Activated CD8-positive, alpha-beta T cell treated with anti-CD3 and anti-CD28 coated beads for 36 hours (primary cell): Measurements from ENCODE around the gene YDJC. TPM values are rescaled to one million over a fixed set of nuclear protein-coding genes. Genes with fewer than 3 reads are reported as not detected.

Source experiments
- ATAC-seq: fragments of 200-7000 bp; cut with Tn5 transposase; one replicate; pipeline ENCODE4 v1.10.0; 2021; ENCODE audit warnings: mild to moderate bottlenecking, moderate library complexity
- CTCF ChIA-PET: fragments of 350-600 bp; sonication (Branson Sonifier 250); formaldehyde crosslinking; loops from one replicate; lab custom pipeline; 2021; ENCODE audit warnings: antibody characterized with exemption; lab: Charles Lee
- POLR2A ChIA-PET: fragments of 350-600 bp; sonication (Branson Sonifier 250); formaldehyde crosslinking; loops from one replicate; lab custom pipeline; 2021; ENCODE audit warnings: antibody characterized with exemption; lab: Charles Lee
- DNase-seq: peaks from one replicate; pipeline ENCODE4 v3.0.0-alpha.2; 2020
- H3K27ac Mint-ChIP-seq: one replicate; pipeline ENCODE4 v1.8.0; 2021; ENCODE audit warnings: mild to moderate bottlenecking, mixed read lengths
- H3K27me3 Mint-ChIP-seq: one replicate; pipeline ENCODE4 v1.8.0; 2021; ENCODE audit warnings: mixed read lengths
- H3K36me3 Mint-ChIP-seq: one replicate; pipeline ENCODE4 v1.8.0; 2021; ENCODE audit warnings: low read depth, mixed read lengths
- H3K4me1 Mint-ChIP-seq: one replicate; pipeline ENCODE4 v1.8.0; 2021; ENCODE audit warnings: low read depth, mixed read lengths
- H3K4me3 Mint-ChIP-seq: one replicate; pipeline ENCODE4 v1.8.0; 2021; ENCODE audit warnings: mild to moderate bottlenecking, moderate library complexity, mixed read lengths
- H3K9me3 Mint-ChIP-seq: one replicate; pipeline ENCODE4 v1.8.0; 2021; ENCODE audit warnings: mixed read lengths
- intact Hi-C: fragments of 100-400 bp; cut with micrococcal nuclease; formaldehyde crosslinking; loops from one replicate; pipeline ENCODE4 v1.10.0; 2022
- total RNA-seq, 2 experiments: library from RNA; stranded (reverse); gene quantifications; one replicate each; pipeline ENCODE4 v1.2.3, GENCODE V29; 2021
- TF ChIP-seq, protein P1 (sequence below): fragments of 200-600 bp; IDR thresholded peaks from one replicate; pipeline ENCODE4 v1.8.0; 2022; ENCODE audit warnings: antibody characterized with exemption, mild to moderate bottlenecking

Gene YDJC
- total RNA-seq, 2 experiments from 2014 or later = 60.1 to 64.9 TPM

DNA sequence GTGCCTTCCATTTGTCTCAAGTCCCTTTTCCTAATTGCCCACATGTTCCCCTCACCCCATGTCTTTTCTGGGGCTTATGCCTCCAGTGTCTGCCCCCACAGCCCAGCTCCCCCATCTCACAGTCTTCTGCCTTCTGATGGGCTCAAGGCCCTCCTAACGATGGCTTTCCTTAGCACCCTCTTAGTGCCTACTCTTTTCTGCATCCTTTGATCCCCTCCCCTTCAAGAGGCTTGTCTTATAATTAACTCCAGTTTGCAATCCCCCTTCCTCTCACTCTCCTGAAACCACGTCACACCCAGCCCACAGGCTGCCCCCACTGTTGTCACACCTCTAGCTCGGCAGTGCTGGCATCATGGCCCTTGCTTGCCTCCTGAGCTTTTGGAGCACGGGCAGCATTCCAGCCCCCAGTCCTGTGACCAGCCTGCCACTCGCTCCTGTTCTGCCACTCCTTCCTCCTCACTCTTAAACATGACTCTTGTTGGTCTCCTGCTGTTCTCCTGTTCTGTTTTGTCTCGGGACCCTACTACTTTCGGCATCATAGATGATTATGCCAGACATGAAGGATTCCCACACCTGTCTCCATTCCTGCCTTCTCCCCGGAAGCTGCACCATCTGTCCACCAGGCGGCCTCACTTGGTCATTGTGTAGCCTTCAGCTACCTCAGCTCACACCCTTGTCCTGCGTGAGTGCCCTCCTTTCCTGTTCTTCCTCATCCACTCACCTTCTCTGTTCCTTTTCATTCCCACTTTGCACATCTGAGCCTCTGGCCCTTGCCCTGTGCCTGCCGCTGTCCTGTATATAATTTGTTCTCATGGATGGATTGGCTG lies 36.2 kb downstream of the YDJC start:
- TF ChIP-seq, protein P1, sequence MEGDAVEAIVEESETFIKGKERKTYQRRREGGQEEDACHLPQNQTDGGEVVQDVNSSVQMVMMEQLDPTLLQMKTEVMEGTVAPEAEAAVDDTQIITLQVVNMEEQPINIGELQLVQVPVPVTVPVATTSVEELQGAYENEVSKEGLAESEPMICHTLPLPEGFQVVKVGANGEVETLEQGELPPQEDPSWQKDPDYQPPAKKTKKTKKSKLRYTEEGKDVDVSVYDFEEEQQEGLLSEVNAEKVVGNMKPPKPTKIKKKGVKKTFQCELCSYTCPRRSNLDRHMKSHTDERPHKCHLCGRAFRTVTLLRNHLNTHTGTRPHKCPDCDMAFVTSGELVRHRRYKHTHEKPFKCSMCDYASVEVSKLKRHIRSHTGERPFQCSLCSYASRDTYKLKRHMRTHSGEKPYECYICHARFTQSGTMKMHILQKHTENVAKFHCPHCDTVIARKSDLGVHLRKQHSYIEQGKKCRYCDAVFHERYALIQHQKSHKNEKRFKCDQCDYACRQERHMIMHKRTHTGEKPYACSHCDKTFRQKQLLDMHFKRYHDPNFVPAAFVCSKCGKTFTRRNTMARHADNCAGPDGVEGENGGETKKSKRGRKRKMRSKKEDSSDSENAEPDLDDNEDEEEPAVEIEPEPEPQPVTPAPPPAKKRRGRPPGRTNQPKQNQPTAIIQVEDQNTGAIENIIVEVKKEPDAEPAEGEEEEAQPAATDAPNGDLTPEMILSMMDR = no peak
- H3K27me3 Mint-ChIP-seq = no peaks in the 10 kb centered on the region
- peaks cover 46% of the 10 kb centered on the region for H3K4me1 Mint-ChIP-seq
- ChIA-PET CTCF (interaction anchor here (1.3 to 1.8 kb wide), 2 partner anchors 50 to 53 kb away, joined by 4 read pairs; no protein-coding TSS in a partner anchor), POLR2A (interaction anchor here (1.1 to 1.3 kb wide), 2 partner anchors 13 to 34 kb away, joined by 3 to 4 read pairs; no protein-coding TSS in a partner anchor)
- no peaks in the 10 kb centered on the region for H3K9me3 Mint-ChIP-seq
- ATAC-seq (no peak), DNase-seq (no peak)
- H3K27ac Mint-ChIP-seq = no peak overlapping the region
- peaks cover 49% of the 10 kb centered on the region for H3K36me3 Mint-ChIP-seq
- no peak overlapping the region for H3K4me3 Mint-ChIP-seq
- intact Hi-C loops = no loop called here

DNA sequence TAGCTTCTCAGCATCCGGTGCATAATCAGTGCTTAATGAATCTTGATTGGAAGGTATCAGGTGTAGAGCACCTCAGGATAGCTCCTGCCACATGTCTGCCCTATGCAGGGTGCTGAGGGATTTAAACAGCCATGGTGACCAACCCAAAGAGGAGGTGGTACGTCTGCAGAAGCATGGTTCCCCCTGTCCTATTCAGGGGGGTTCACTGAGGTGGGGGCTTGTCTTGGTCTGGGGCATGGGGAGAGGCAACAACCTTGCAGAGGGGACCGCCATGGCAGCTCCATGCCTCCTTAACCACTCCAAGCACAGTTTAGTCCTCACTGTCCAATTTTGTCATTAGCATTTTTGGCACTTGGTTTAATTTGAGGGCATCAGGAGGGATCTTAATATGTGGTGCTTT lies 37.4 kb downstream of the YDJC start:
- H3K4me1 Mint-ChIP-seq = peaks cover 50% of the 10 kb centered on the region
- intact Hi-C loops = no loop called here
- H3K4me3 Mint-ChIP-seq = no peak overlapping the region
- DNase-seq (no peak), ATAC-seq (no peak)
- no peak overlapping the region for H3K27ac Mint-ChIP-seq
- no peaks in the 10 kb centered on the region for H3K27me3 Mint-ChIP-seq
- H3K9me3 Mint-ChIP-seq = no peaks in the 10 kb centered on the region
- TF ChIP-seq, protein P1 = no peak
- CTCF ChIA-PET = interaction anchor here (1.0 kb wide), 1 partner anchor 37 kb away, joined by 3 read pairs; no protein-coding TSS in a partner anchor
- POLR2A ChIA-PET = interaction anchor here (1.1 to 1.3 kb wide), 4 partner anchors 10 to 50 kb away, joined by 3 to 4 read pairs (median 3); partner anchors contain the start of gene SDF2L1
- peaks cover 47% of the 10 kb centered on the region for H3K36me3 Mint-ChIP-seq

DNA sequence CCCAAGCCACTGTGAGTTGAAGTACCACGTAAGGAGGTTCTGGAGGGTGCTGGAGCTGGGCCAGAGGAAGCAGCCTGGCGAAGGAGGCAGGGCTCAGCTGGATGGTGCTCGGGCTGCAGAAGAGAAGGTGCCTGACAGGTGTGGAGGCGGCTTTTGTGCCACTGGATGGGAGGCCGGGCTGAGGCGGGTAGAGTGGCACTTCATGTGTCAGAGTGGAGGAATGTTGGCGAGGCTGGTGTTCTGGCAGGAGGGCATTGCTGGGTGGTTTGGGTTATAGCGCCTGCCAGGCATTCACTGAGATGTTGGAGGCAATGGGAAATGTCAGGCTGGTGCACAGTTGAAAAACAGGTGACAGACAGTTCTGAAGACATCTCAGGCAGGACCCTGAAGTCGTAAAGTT lies 38.1 kb downstream of the YDJC start:
- no peak for DNase-seq
- ChIA-PET POLR2A (interaction anchor here (0.6 to 1.2 kb wide), 3 partner anchors 28 to 51 kb away, joined by 3 read pairs; partner anchors contain the start of genes SDF2L1 and YDJC), CTCF (no interaction called here)
- intact Hi-C loops = no loop called here
- Mint-ChIP-seq H3K4me3 (no peak overlapping the region), H3K9me3 (no peaks in the 10 kb centered on the region), H3K27me3 (no peaks in the 10 kb centered on the region), H3K4me1 (peaks cover 53% of the 10 kb centered on the region), H3K36me3 (peaks cover 45% of the 10 kb centered on the region), H3K27ac (peak overlapping the region; percentile 58)
- ATAC-seq = no peak
- TF ChIP-seq, protein P1 = no peak

DNA sequence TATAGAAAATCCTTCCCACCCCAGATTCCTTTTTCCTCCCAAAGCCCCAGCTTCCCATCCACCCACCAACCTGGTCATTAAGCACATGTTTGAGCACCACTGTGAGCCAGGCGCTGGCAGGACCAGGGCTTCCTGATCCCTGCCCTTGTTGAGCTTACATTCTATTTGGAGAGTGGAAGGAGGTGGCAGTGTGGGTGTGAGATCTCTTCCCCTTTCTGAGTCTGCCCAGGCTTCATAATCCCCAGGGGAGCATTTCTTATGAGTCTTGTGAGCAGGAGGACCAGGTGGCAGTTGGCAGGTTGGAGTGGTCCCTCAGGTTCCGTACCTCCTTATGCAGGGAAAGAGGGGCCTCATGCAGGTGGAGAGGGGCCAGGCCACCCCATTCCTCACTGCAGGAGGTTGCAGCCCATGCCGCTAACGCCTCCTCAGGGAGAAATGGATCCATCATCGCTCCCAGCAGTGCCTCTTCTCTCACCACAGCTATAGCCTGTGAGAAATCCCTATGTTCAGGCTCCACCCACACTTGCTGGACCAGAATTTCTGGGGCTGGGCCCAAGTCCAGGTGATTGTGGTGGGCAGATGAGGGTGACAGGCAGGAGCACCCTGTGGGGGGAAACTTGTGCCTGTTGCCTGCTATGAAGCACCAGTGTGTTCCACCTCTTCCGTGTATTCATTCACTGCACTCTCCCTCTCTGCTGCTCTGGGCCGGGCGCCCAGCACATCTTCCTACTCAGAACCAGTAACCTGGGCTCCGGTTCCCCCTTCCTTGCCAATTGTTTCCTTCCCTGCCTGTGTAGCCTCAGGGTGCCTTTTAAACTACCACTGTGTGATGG lies 38.8 kb downstream of the YDJC start:
- H3K27me3 Mint-ChIP-seq = no peaks in the 10 kb centered on the region
- H3K4me1 Mint-ChIP-seq = peaks cover 52% of the 10 kb centered on the region
- no peak for DNase-seq
- no peak for ATAC-seq
- intact Hi-C loops = no loop called here
- TF ChIP-seq, protein P1 = no peak
- ChIA-PET POLR2A (interaction anchor here (1.2 kb wide), 1 partner anchor 39 kb away, joined by 3 read pairs; the partner anchor contains the start of gene YDJC), CTCF (no interaction called here)
- peaks cover 42% of the 10 kb centered on the region for H3K36me3 Mint-ChIP-seq
- H3K27ac Mint-ChIP-seq = peak overlapping the region; percentile 58
- H3K9me3 Mint-ChIP-seq = no peaks in the 10 kb centered on the region
- no peak overlapping the region for H3K4me3 Mint-ChIP-seq
